Stomach (tissue), 4 donors: Measurements from ENCODE around the gene PPP2R2C.

Experiments used
- POLR2A ChIP-seq, 4 donors: fragments of 450-650 bp; IDR thresholded peaks; one replicate each; pipeline ENCODE4 v1.6.1; 2016; ENCODE audit warnings: antibody characterized with exemption in 4 of 4, control low read depth in 2 of 4, mild to moderate bottlenecking in 1 of 4, moderate library complexity in 1 of 4
- POLR2AphosphoS5 ChIP-seq, 3 donors: sonication (generic); formaldehyde crosslinking; IDR thresholded peaks; one replicate each; pipeline ENCODE4 v1.6.1; 2016; ENCODE audit warnings: antibody characterized with exemption in 3 of 3

GRCh38 chr4:6489927-6490326 is 17.5 kb upstream of the PPP2R2C start:
- no peak for TF ChIP-seq POLR2A (IDR thresholded peaks at IDR 0.05)
- TF ChIP-seq POLR2AphosphoS5 (IDR thresholded peaks at IDR 0.05): no peak
